Hepatocyte (in vitro differentiated cells): ENCODE results near the gene KRT10. TPM values are rescaled to one million over a fixed set of nuclear protein-coding genes. Genes with fewer than 3 reads are reported as not detected.

Experiments
- DNase-seq: peaks from one replicate; pipeline ENCODE4 v3.0.0-alpha.2; 2016; ENCODE audit warnings: low spot score
- H2AFZ ChIP-seq: fragments of 200-600 bp; sonication (generic); 2 replicates; pipeline ENCODE4 v1.6.0; 2016; ENCODE audit warnings: antibody characterized with exemption, mild to moderate bottlenecking
- H3K27ac ChIP-seq: fragments of 200-600 bp; sonication (generic); 2 replicates; pipeline ENCODE4 v1.5.1; 2016; ENCODE audit warnings: mild to moderate bottlenecking
- H3K27me3 ChIP-seq: fragments of 200-600 bp; sonication (generic); 2 replicates; pipeline ENCODE4 v1.6.1; 2016
- H3K36me3 ChIP-seq: fragments of 200-600 bp; sonication (generic); replicated peaks from 2 replicates; pipeline ENCODE4 v1.5.1; 2016; ENCODE audit warnings: low read depth; ENCODE audit not compliant: insufficient read depth
- H3K4me1 ChIP-seq: fragments of 200-600 bp; sonication (generic); 2 replicates; pipeline ENCODE4 v1.5.1; 2016; ENCODE audit warnings: mild to moderate bottlenecking, moderate library complexity; ENCODE audit not compliant: insufficient read depth
- H3K4me2 ChIP-seq: fragments of 200-600 bp; sonication (generic); 2 replicates; pipeline ENCODE4 v1.6.0; 2016
- H3K4me3 ChIP-seq: fragments of 200-600 bp; sonication (generic); 2 replicates; pipeline ENCODE4 v1.5.1; 2016; ENCODE audit warnings: mild to moderate bottlenecking
- H3K79me2 ChIP-seq: fragments of 200-600 bp; sonication (generic); 2 replicates; pipeline ENCODE4 v1.6.0; 2017; ENCODE audit warnings: mild to moderate bottlenecking
- H3K9me2 ChIP-seq: fragments of 200-600 bp; sonication (generic); replicated peaks from 2 replicates; pipeline ENCODE4 v1.6.0; 2017; ENCODE audit warnings: mild to moderate bottlenecking; ENCODE audit not compliant: insufficient read depth
- H3K9me3 ChIP-seq: fragments of 200-600 bp; sonication (generic); 2 replicates; pipeline ENCODE4 v1.5.1; 2016; ENCODE audit warnings: low read depth, mild to moderate bottlenecking
- H4K20me1 ChIP-seq: fragments of 200-600 bp; sonication (generic); 2 replicates; pipeline ENCODE4 v1.6.0; 2016; ENCODE audit warnings: mild to moderate bottlenecking; ENCODE audit not compliant: insufficient read depth, poor library complexity, severe bottlenecking
- CTCF ChIP-seq: fragments of 200-600 bp; sonication (generic); IDR thresholded peaks from 2 replicates; pipeline ENCODE4 v1.5.1; 2016; ENCODE audit warnings: antibody characterized with exemption, mild to moderate bottlenecking; ENCODE audit not compliant: poor library complexity
- EZH2 ChIP-seq: fragments of 200-600 bp; sonication (generic); IDR thresholded peaks from 2 replicates; pipeline ENCODE4 v1.6.1; 2016; ENCODE audit warnings: antibody characterized with exemption, mild to moderate bottlenecking, borderline replicate concordance
- EZH2phosphoT487 ChIP-seq: fragments of 200-600 bp; sonication (generic); IDR thresholded peaks from one replicate; pipeline ENCODE4 v1.6.1; 2018; ENCODE audit warnings: antibody characterized with exemption, mild to moderate bottlenecking, low read depth, moderate library complexity; ENCODE audit not compliant: unreplicated experiment, severe bottlenecking
- WGBS: methylation state at CpG from one replicate; pipeline ENCODE4 v1.1.6; 2016; ENCODE audit warnings: low lambda C conversion rate; ENCODE audit errors: missing lambda C conversion rate; 5-methylcytosine and 5-hydroxymethylcytosine counted together
- polyA plus RNA-seq: library from polyadenylated mRNA; unstranded; fragments of >200 nt; fragmentation: Nextera tagmentation; extraction: Ambion mirVana; gene quantifications from 2 replicates; pipeline ENCODE4 v1.2.1, GENCODE V29; 2016
- total RNA-seq: library from RNA; depleted of rRNA; stranded (reverse); fragments of >200 nt; gene quantifications from 2 replicates; pipeline ENCODE4 v1.2.3, GENCODE V29; 2014

The KRT10 gene
- total and polyA plus RNA-seq, 2 experiments from 2014 or later = 39.7 to 153 TPM

GRCh38 chr17:40795019-40795667 lies 27.3 kb downstream of the KRT10 start:
- no peaks in the 10 kb centered on the region for H3K9me2 ChIP-seq
- H3K9me3 ChIP-seq = no peaks in the 10 kb centered on the region
- no peaks in the 10 kb centered on the region for H3K79me2 ChIP-seq
- no peaks in the 10 kb centered on the region for H4K20me1 ChIP-seq
- no peak overlapping the region for H3K4me3 ChIP-seq
- 83% methylated on average over 10 of the region's 10 CpGs for WGBS
- no peak for DNase-seq
- H3K4me2 ChIP-seq = no peak overlapping the region
- no peaks in the 10 kb centered on the region for H3K36me3 ChIP-seq
- TF ChIP-seq EZH2 (no peak), EZH2phosphoT487 (no peak), CTCF (no peak)
- H3K27me3 ChIP-seq = peaks cover 26% of the 10 kb centered on the region
- no peak overlapping the region for H3K27ac ChIP-seq
- no peak overlapping the region for H2AFZ ChIP-seq
- no peaks in the 10 kb centered on the region for H3K4me1 ChIP-seq

GRCh38 chr17:40794466-40794865 lies 27.9 kb downstream of the KRT10 start:
- H3K79me2 ChIP-seq = no peaks in the 10 kb centered on the region
- WGBS = 89% methylated on average over 2 of the region's 2 CpGs
- DNase-seq = no peak
- no peaks in the 10 kb centered on the region for H3K4me1 ChIP-seq
- H3K27me3 ChIP-seq = peaks cover 19% of the 10 kb centered on the region
- no peak overlapping the region for H3K4me3 ChIP-seq
- no peaks in the 10 kb centered on the region for H3K36me3 ChIP-seq
- H4K20me1 ChIP-seq = no peaks in the 10 kb centered on the region
- H3K27ac ChIP-seq = no peak overlapping the region
- TF ChIP-seq CTCF (no peak), EZH2 (no peak), EZH2phosphoT487 (no peak)
- no peak overlapping the region for H3K4me2 ChIP-seq
- H3K9me2 ChIP-seq = no peaks in the 10 kb centered on the region
- no peaks in the 10 kb centered on the region for H3K9me3 ChIP-seq
- no peak overlapping the region for H2AFZ ChIP-seq

- no peak for TF ChIP-seq CTCF
- no peak for TF ChIP-seq EZH2
- TF ChIP-seq EZH2phosphoT487 = no peak
- Histone ChIP-seq H3K27ac (no peak overlapping the region), H3K4me2 (no peak overlapping the region), H3K9me3 (no peaks in the 10 kb centered on the region), H2AFZ (no peak overlapping the region), H3K27me3 (peaks cover 15% of the 10 kb centered on the region), H3K79me2 (no peaks in the 10 kb centered on the region), H3K9me2 (no peaks in the 10 kb centered on the region), H3K4me1 (no peaks in the 10 kb centered on the region), H4K20me1 (no peaks in the 10 kb centered on the region), H3K36me3 (no peaks in the 10 kb centered on the region), H3K4me3 (no peak overlapping the region)
- WGBS = 81% methylated on average over 10 of the region's 10 CpGs
- no peak for DNase-seq
Measured at GRCh38 chr17:40793832-40794231, 28.6 kb downstream of the KRT10 start.
